ENCODE data around the gene CAP1.

DNA sequence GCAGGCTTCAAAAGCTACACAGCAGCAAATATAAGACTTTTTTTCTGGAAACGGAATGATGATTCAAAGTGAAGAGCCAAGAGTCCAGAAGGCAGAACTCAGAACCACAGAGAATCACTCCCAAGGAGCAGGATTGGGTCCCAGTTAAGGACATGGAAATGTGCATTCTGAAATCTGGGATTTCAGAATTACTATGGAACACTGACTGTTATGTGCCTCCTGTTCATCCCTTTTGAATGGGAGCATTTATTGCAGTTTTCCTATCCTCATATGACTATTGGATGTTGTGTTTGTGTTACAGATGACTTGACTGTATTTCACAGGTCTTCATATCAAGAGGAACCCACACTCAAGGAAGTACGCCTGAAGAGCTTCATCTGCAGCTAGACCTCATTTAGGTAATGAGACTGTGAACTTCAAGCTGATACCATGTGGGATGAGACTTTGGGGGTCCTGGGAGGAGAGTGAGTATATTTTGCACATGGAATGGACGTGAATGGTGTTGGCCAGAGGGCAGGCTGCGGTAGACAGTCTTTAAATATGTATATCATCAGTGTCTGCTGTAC, 17.1 kb upstream of the CAP1 start:
- TF ChIP-seq ZNF274 (IDR thresholded peaks at IDR 0.05; ENCODE audit: low read depth, low read length) (no peak), SUZ12 (IDR thresholded peaks at IDR 0.05; ENCODE audit: extremely low read depth, insufficient read depth, insufficient read length) (no peak)

Measured in NT2/D1 (cell line).